Measurements from ENCODE around the gene PKD1.

PKD1 gene

DNA sequence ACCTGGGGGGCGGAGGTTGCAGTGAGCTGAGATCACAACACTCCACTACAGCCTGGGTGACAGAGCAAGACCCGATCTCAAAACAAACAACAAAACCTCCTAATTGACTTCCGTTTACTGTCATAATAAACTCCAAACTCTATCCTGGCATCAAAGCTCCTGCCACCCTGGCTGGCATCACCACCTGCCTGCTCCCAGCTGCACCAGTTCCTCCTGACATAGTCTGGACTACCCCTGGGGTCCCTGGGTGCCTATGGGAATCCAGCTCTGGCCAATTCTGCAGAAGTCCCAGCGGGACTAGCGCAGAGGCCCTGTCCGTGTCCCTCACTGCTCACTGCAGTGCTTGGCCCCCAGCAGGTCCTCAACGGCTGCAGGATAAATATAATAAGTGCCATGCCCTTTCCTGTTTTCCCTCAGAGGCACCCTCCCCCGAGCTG is 88.8 kb downstream of the PKD1 start:
- DNase-seq (ENCODE audit: low read depth), result no peak

DNA sequence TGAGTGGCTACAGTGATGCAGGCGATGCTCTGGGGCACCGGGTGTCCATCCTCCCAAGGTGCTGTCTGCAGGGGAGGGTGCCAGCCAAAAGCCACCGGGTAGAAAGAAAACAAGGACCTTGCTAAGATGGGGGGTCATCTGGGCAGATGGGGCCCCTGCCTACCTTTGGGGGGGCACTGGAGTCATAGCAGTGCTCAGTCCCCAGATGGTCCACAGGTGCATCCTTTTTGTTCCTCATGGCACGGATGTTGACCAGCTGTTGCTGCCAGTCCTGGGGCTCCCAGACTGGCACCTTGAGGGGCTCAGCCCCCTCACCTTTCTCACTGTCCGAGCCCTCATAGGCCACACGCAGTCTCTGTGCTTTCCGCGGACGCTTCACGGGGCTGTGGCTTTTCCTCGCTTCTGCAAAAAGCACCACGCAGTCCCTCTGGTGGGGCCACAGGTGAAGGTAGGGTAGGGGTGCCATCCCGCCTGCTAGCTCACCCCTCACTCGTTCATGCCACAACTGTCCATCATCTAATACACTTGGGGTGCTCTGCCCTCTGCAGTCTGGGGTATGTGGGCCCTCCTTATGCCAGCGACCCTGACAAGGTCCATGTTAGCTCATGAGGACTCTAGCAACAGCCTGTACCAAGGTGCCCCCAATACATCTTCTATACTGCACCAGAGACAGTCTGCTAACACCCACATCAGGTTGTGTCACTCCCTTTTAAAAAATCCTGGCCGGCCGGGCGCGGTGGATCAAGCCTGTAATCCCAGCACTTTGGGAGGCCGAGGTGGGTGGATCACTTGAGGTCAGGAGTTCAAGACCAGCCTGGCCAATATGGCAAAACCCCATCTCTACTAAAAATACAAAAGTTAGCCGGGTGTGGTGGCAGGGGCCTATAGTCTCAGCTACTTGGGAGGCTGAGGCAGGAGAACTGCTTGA is 89.5 kb downstream of the PKD1 start:
- no peak for DNase-seq (ENCODE audit: low read depth)

DNA sequence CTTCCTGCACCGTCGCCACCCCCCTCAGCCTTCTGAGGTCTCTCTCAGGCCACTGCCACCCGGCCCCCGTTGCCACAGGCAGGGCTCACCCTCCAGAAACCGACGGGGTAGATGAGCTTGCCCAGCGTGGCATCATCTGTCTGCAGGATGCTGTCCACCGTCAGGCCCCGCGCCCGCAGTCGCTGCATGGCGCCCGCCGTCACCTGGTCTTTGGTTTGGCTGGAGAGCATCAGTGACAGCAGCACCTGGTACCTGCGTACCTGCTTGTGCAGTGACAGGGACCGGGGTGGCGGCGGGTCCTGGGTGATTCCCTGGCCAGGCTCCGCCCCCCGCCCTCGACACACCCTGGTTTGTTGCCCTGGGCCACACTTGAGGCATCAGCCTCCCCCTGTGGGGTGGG is 91.2 kb downstream of the PKD1 start:
- DNase-seq (ENCODE audit: low read depth), result no peak

DNA sequence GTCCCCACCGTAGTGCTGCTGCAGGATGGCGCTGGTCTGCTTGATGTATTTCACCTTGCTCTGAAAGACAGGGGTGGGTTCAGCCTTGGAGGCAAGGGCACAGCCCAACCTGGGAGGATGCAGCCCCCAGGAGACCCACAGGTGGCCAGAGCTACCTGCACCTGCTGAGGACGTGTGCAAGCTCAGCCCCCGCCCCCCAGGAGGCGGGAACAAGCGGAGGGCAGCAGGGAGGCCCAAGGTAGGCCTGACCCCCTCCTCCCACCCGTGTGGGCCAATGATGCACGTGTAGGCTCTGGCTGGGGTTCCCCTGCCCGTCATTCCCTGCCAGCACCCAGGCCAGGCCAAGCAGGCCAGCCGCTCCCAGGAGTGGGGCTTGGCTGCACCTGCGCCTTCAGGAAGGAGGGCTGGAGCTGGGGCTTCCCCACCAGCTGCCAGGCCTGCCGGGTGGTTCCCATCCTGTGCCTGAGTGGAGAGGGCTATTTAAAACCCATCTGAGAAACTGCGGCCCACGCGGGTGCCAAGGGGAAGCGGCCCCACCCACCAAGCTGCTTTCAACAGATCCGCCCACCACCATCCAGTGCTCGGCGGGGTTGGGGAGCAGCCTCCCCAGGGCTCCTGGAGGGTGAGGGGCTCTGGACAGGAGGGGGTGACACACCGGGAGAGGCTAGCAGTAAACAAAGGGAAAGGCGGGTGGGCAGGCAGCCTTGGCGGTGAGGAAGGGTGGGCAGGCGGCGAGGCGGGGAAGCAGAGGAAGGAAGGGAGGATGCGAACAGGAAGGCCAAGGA is 91.8 kb downstream of the PKD1 start:
- no peak for DNase-seq (ENCODE audit: low read depth)

DNA sequence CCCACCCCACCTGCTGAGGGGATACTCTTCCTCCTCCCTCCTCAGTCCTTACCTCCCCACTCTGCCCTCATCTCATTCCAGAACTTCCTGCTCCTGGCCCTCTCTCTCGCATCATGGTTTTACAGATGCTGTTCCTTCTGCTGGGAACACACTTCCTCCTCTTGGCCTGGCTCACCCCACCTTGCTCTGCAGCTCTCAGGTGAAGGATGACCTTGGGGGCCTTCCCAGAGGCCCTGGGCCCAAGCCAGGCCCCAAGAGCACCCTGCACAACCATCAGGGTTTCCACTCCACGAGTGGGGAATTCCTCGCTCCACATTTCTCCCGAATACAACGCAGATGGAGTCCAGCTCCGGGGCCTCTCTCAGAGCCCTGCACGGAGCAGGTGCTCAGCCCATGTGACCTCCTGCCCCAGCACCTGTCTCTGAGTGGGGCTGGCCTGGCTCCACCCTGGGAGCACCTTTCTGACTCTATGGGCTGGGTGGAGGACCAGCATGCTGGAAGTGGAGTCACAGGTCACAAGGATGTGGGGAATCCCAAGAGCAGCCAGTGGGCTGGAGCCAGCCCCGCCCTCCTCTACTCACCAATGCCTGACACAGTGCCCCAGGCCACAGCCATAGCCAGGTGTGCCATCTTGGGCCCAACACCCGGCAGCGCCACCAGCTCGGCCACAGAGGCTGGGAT is 92.6 kb downstream of the PKD1 start:
- DNase-seq (ENCODE audit: low read depth), result no peak

DNA sequence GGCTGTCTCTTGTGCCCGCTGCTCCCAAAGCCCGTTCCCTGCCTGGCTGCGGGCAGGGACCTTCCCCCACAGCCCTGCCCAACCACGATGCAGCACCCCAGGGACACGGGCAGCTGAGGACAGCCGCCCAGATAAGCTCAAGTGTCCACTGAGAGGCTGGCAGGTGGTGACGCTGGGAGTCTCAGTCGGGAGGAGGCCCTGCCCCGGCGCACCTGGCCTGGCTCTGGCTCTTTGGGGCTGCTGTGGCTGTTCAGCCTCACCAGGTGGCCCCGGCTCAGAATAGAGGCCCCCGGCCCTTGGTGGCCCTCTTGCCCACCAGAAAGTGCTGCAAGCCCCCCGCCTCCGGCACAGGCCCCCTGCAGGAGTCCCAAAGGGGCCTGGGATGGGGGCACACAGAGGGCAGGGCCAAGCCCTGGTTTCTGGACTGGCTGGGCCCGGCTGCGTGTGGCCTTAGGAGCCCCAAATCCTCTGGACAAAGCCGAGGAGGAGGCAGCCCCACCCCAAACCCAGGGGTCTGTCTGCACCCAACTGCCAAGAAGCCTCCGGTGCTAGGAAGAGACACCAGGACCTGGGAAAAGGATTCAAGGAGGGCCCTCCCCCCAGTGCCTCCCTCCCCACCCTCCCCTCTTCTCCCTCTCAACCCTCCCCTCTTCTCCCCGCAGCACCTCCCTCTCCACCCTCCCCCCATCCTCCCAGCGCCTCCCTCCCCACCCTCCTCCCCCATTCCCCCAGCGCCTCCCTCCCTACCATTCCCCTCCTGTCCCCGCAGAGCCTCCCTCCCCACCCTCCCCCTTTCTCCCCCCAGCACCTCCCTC is 93.3 kb downstream of the PKD1 start:
- DNase-seq (ENCODE audit: low read depth), result no peak

DNA sequence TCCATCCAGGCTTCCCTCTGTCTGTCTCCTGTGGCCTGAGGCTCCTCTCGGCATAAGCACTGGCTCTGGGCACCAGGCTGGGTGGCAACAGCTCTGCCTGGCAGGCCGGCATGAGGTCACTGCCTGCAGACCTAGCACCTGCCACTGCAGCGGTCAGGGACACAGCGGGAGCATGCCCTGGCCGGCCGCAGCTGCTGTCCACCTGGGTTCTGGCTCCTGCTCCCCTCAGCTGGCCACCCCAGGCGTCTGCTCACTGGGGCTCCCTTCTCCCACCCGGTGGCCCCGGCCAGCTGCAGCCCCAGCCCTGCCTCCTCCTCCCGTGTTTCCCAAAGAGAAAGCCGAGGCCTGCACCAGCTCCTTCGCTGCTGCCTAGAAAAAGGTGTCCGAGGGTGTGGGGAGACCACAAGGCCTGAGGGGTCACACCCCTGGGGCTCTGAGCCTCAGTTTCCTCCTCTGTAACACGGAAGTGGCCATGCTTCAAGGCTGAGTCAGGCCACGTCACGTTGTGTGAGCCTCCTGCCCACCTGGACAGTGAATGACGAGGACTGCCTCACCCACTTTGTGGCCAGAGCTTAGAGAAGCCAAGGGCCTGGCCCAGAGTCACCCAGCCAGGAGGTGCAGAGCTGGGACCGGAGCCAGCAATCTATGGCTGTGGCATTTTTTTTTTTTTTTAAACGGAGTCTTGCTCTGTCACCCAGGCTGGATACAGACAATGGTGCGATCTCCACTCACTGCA is 94.7 kb downstream of the PKD1 start:
- DNase-seq (ENCODE audit: low read depth), result no peak

DNA sequence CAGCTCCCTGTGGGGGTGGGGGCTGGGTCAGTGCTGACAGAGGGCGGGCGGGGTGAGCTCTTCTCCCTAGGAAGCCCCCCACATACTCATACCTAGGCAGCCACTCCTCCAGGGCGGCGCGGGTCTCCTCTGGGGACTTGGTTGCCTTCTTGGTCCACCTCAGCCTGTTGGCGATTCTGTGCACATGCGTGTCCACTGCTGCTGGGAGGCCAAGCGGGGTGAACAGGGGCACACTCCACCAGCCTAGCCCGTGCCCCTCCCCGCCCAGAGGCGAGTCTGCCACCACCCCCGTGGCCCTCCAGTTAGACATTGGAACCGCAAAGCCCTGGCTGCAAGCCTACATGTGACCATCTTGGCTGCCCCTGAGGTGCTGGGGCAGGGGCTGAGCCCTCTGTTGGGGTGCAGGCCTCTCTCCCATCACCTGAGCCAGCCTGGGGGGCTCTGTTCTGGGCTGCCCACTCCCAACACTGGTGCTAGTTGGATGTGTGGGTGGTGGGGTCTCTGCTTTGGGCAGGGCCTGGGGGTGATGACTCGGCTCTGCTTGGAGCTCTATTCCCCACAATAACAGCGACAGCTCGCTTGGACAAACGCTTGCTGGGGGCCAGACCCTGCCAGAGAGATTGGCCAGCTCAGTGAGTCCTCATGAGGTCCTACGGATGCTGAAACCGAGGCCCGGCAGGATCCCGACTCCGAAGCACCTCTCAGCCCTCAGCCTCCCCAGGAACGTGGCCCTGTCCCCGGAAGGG is 95.5 kb downstream of the PKD1 start:
- no peak for DNase-seq (ENCODE audit: low read depth)

DNA sequence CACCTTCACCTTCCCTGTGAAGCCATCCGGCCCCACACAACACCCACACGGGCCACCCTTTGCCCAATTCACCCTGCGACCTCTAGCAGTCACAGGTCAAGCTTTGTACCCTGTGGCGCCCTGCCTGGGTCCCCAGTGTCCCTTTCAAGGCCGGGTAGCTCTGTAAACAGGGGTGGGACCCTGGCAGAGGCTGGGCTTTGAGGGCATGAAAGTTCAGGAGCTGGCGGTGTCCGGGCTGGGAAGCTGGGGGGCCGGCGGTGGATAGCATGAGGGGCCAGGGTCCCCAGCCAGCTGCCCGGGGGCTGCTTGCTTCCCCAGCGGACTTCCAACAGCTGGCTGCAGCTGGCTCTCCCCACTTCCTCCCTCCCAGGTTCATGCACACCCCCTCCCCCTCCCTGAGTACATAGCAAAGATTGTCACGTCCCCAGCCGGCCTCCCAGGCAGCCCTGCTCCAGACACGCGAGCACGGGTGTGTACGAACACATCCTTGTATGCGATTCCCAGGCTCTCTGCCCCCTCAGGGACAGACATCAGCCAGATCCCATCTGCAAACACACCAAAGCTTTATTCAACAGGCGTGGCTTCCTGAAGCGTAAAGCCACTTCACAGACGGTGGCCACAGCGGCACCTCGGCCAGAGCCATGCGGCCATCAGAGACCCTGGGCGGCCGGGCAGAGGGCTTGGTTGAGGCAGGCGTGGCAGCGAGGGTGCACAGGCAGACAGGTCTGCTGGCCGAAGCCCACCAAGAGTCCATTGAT is 96.2 kb downstream of the PKD1 start:
- no peak for DNase-seq (ENCODE audit: low read depth)
